GM20000 (cell line): ENCODE results near the gene PI4KA.
"Not testable (repeated sequence)": the region's sequence is repeated elsewhere in the genome, so short reads cannot be mapped to it uniquely, and the experiment has no call there.

Source experiments
- DNase-seq: peaks from one replicate; pipeline ENCODE4 v3.0.0; 2012; ENCODE audit warnings: low spot score
- TF ChIP-seq, protein P1 (sequence below): IDR thresholded peaks from 2 replicates; pipeline ENCODE4 v1.5.1; 2012; ENCODE audit warnings: mild to moderate bottlenecking, control low read depth; ENCODE audit errors: extremely low read depth, missing control alignments

Gene PI4KA

DNA sequence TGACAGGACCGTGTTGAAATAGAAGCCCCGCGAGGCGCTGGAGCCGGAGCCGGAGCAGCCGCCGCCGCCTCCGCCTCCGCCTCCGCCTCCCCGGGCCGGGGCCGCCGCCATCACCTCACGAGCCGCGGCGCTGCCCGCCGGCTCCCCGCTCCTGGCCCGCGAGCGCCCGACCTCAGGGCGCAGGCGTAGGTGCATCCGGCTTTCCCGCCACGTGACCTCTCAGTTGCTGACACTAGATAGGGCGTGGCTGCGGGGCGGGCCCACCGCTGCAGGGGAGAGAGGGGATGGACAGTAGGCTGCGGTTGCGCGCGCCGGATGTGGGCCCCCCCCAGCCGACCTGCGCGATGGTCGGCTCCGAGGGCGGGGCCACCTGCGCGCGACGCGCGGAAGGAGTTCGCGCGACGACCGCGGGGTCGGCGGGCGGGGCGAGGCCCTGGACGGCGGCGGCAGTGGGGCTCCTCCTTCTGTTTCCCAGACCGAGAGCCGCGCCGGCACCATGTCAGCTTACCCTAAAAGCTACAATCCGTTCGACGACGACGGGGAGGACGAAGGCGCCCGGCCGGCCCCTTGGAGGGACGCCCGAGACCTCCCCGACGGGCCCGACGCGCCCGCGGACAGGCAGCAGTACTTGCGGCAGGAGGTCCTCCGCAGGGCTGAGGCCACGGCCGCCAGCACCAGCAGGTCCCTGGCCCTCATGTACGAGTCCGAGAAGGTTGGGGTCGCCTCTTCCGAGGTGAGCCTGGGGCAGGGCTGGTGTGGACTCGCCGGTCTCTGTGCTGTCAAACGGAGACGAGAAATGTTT lies at the start of gene PI4KA, which contains the start of gene SNAP29:
Gene PI4KA, minus strand, starts transcription at position 197 of the 802 bp plus-strand sequence. Its CDS starts 86 bp downstream, at position 111.
Gene SNAP29, plus strand, starts transcription at position 393 of the 802 bp plus-strand sequence. Its CDS starts 104 bp downstream, at position 497.
- TF ChIP-seq, protein P1, sequence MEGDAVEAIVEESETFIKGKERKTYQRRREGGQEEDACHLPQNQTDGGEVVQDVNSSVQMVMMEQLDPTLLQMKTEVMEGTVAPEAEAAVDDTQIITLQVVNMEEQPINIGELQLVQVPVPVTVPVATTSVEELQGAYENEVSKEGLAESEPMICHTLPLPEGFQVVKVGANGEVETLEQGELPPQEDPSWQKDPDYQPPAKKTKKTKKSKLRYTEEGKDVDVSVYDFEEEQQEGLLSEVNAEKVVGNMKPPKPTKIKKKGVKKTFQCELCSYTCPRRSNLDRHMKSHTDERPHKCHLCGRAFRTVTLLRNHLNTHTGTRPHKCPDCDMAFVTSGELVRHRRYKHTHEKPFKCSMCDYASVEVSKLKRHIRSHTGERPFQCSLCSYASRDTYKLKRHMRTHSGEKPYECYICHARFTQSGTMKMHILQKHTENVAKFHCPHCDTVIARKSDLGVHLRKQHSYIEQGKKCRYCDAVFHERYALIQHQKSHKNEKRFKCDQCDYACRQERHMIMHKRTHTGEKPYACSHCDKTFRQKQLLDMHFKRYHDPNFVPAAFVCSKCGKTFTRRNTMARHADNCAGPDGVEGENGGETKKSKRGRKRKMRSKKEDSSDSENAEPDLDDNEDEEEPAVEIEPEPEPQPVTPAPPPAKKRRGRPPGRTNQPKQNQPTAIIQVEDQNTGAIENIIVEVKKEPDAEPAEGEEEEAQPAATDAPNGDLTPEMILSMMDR: no peak
- DNase-seq: peak; percentile 100

DNA sequence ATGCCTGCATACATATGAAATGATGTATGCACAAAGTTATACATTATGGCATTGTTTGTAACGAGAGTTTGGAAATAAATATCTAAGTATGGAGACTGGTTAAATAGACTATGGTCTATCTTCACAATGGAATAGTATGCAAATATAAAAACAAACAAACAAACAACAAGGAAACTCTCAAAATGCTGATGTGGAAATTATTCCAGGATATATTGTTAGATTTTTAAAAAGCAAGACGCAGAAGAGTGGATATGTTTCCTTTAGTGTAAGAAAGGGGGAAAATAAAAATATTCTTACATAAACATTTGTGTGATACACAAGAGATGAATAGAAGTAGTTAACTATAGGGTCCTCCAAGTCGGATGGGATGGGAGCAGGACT lies 47.8 kb upstream of the PI4KA start:
- TF ChIP-seq, protein P1: no peak
- DNase-seq: no peak

DNA sequence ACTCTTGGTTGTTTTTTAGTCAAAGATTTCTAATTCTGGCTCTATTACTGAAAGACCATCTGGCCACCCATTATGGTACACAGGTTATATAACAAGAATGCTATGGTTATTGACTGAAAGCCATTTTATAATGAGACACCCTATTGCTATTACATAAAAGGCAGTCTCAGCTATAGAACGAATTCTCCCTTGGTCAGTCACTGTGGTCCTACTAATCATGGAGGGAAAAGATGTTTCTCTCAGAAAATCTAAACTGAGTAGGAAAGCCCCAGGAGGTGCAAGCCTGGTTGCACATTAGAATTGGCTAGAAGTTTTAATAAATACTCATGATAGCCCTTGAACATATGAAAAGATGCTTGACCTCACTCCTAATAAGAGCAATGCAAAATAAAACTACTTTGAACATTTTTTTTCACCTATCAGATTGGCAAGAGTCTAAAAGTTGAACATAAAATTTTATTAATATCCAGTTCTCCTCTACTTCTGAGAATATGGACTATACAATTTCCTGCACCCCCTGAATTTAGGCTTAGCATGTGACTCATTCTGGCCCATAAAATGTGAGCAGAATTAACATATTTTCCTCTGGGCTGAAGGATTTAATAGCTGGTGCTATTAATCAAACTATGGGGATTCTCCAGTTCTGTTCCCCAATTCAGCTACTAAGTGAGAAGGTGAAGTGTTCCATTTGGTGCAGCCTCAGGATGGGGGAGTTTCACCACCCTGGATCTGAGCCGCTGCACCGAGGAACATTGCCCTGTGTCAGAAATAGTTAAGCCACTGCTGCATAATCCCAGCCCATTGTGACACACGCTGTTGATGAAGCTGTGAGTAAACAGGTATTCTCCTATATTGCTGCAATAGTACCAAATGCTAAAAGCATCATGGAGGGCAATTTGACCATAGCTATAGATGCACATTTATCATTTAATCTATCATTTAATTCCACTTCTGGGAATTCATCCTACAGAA lies 47.1 kb upstream of the PI4KA start:
- no peak for DNase-seq
- TF ChIP-seq, protein P1: no peak

DNA sequence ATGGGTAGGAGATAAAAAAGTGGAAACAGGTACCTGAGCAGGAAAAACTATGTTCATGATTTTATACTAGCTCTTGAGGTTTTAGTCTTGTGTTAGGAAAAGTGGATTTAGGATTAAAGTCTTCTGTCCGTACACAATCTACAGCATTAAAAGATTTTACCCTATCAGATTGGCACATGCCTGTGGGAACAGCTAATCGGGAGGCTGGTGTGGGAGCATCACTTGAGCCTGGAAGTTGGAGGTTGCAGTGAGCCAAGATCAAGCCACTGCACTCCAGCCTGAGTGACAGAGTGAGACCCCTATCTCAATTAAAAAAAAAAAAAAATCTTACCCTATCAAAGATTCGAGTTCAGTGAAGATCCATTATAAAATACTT lies 46.4 kb upstream of the PI4KA start:
- DNase-seq: no peak
- TF ChIP-seq, protein P1: no peak

DNA sequence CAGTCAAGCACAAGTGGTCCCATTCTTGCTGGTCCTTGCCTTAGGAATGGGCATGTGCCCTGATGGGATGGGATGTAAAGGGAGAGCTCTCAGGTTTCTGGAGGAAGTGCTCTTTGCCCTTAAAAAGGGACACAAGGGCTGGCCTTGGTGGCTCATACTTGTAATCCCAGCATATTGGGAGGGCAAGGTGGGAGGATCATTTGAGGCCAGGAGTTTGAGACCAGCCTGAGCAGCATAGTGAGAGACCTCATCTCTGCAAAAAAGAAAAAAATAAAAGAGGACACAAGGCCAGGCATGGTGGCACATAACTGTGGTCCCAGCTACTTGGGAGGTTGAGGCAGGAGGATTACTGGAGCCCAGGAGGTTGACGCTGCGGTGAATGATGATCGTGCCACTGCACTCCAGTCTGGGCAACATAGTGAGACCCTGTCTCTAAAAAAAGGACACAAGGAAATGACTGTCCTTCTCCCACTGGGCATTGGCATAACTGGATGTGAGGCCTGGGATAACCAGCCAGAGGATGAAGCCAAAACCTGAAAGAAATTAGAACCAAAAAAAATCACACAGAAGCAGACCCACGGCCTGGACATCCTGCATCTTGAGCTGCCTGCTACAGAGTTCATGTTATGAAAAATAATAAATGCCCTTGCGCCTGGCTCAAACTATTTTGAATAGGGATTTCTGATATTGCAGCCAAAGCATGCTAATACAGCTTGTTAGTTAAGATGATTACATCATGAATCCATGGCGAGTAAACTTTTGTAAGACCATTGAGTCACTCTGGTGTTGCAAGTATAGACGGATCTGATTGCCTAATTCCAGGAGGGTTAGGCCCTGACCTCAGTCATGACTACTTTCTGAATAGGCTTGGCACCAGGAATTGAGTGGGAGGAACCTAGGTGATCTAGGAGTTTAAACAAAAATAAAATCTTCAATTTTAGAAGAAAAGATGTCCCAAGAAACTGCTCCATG lies 45.7 kb upstream of the PI4KA start:
- no peak for DNase-seq
- TF ChIP-seq, protein P1: no peak

DNA sequence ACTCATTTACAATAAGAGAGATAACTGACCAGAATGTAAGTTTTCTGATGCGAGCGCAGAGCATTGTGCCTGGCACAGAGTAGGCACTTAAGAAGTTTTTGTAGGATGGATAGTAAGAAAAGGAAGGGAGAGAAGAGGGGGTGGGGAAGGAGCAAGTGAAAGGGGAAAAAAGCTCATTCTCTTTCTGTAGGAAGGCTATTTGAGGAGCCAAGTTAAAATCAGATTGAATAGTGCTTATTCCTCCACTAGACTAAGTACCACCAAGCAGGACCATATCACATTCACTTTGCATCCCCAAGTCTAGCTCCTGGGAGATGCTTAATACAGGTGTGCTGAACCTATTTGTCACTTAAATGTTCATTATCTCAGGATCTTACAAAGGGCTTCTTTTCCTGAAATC lies 44.5 kb upstream of the PI4KA start:
- no peak for DNase-seq
- TF ChIP-seq, protein P1: no peak

DNA sequence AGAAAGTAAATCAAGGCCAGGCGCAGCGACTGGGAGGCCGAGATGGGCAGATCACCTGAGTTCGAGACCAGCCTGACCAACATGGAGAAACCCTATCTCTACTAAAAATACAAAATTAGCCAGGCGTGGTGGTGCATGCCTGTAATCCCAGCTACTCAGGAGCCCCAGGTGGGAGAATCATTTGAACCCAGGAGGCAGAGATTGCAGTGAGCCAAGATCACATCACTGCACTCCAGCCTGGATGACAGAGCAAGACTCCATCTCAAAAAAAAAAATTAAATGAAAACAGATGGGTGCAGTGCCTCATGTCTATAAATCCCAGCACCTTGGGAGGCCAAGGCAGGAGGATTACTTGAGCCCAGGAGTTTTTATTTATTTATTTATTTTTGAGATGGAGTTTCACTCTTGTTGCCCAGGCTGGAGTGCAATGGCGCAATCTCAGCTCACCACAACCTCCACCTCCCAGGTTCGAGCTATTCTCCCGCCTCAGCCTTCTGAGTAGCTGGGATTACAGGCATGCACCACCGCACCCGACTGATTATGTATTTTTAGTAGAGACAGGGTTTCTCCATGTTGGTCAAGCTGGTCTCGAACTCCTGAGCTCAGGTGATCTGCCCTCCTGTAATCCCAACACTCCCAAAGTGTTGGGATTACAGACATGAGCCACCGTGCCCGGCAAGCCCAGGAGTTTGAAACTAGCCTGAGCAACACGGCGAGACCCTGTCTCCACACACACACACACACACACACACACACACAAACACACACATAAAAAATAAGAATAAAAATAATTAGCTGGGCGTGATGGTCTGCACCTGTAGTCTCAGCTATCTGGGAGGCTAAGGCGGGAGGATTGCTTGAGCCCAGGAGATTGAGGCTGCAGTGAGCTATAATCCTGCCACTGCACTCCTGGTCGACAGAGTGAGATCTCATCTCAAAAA lies 42.8 kb upstream of the PI4KA start:
- not testable (repeated sequence) for DNase-seq
